GM12801 (cell line): Measurements from ENCODE around the gene PRKAR1B.

Experiments used
- CTCF ChIP-seq: IDR thresholded peaks from one replicate; pipeline ENCODE4 v1.5.1; 2011; ENCODE audit warnings: control low read depth; ENCODE audit not compliant: insufficient read length; ENCODE audit errors: extremely low read depth

Gene PRKAR1B

GRCh38 chr7:653829-654764, 73.0 kb downstream of the PRKAR1B start:
- no peak for TF ChIP-seq CTCF

- TF ChIP-seq CTCF = no peak
Observed at GRCh38 chr7:652881-653280, 74.2 kb downstream of the PRKAR1B start.

GRCh38 chr7:651032-651728, 75.9 kb downstream of the PRKAR1B start:
- TF ChIP-seq CTCF = no peak

- no peak for TF ChIP-seq CTCF
Observed at GRCh38 chr7:650339-651031, 76.6 kb downstream of the PRKAR1B start.

GRCh38 chr7:646951-647350, 80.1 kb downstream of the PRKAR1B start:
- no peak for TF ChIP-seq CTCF

- no peak for TF ChIP-seq CTCF
Observed at GRCh38 chr7:646487-646886, 80.6 kb downstream of the PRKAR1B start.

GRCh38 chr7:645606-646005, 81.5 kb downstream of the PRKAR1B start:
- no peak for TF ChIP-seq CTCF
